SK-N-SH (cell line): ENCODE results near the gene LIMS1.

Experiments
- CTCF ChIP-seq: fragments of 200-600 bp; sonication (generic); IDR thresholded peaks from 2 replicates; pipeline ENCODE4 v1.6.1; 2017; ENCODE audit warnings: antibody characterized with exemption, mild to moderate bottlenecking, moderate library complexity
- EZH2phosphoT487 ChIP-seq: fragments of 200-600 bp; sonication (generic); IDR thresholded peaks from 2 replicates; pipeline ENCODE4 v1.6.1; 2017; ENCODE audit warnings: low read depth, mixed run types, mild to moderate bottlenecking, antibody characterized with exemption, moderate library complexity, borderline replicate concordance
- GABPA ChIP-seq: IDR thresholded peaks from 2 replicates; pipeline ENCODE4 v1.4.0; 2012; ENCODE audit warnings: low read depth, mild to moderate bottlenecking
- IRF3 ChIP-seq: fragments of 150-350 bp; IDR thresholded peaks from 2 replicates; pipeline ENCODE4 v1.6.1; 2016; ENCODE audit warnings: mild to moderate bottlenecking, low read depth, low read length
- JUND ChIP-seq: IDR thresholded peaks from 2 replicates; pipeline ENCODE4 v1.4.0; 2012
- MXI1 ChIP-seq: IDR thresholded peaks from 2 replicates; pipeline ENCODE4 v1.6.1; 2012; ENCODE audit warnings: mild to moderate bottlenecking, low read depth, low read length, improper control_type of control experiment
- PBX3 ChIP-seq: IDR thresholded peaks from 2 replicates; pipeline ENCODE4; 2012
- POLR2AphosphoS5 ChIP-seq: IDR thresholded peaks from 2 replicates; pipeline ENCODE4 v1.6.1; 2012; ENCODE audit warnings: low read depth, low read length
- TCF12 ChIP-seq: IDR thresholded peaks from 2 replicates; pipeline ENCODE4 v1.4.0; 2012
- TEAD4 ChIP-seq: IDR thresholded peaks from 2 replicates; pipeline ENCODE4 v1.4.0; 2012; ENCODE audit warnings: mild to moderate bottlenecking, borderline replicate concordance; ENCODE audit not compliant: insufficient read depth

- no peak for TF ChIP-seq CTCF
- no peak for TF ChIP-seq GABPA
- no peak for TF ChIP-seq TCF12
- TF ChIP-seq TEAD4 = no peak
- no peak for TF ChIP-seq IRF3
- no peak for TF ChIP-seq POLR2AphosphoS5
- no peak for TF ChIP-seq MXI1
- no peak for TF ChIP-seq PBX3
- no peak for TF ChIP-seq JUND
- no peak for TF ChIP-seq EZH2phosphoT487
Measured at GRCh38 chr2:108536911-108537310, 2.6 kb downstream of the LIMS1 start.
